GM12878 (cell line): ENCODE measurements around the gene SHB. TPM values are rescaled to one million over a fixed set of nuclear protein-coding genes. Genes with fewer than 3 reads are reported as not detected.

Experiments used
- ATAC-seq: fragments of 200-7000 bp; cut with Tn5 transposase; 3 replicates; pipeline ENCODE4 v1.9.1; 2020; ENCODE audit warnings: mild to moderate bottlenecking, moderate library complexity
- BruUV-seq: library from RNA; stranded (reverse); fragments of 400-500 nt; replicated peaks from 2 replicates; lab custom pipeline; 2021; lab: Mats Ljungman, UMichigan
- CTCF ChIA-PET: fragments of 300-600 bp; sonication (Branson Sonifier 250); formaldehyde crosslinking; extraction: SDS; loops from one replicate; lab custom pipeline; 2021; ENCODE audit warnings: inconsistent platforms; lab: Yijun Ruan, JAX
- POLR2A ChIA-PET: fragments of 350-600 bp; formaldehyde crosslinking; extraction: SDS; loops from one replicate; lab custom pipeline; 2021; ENCODE audit warnings: inconsistent platforms; lab: Charles Lee
- RAD21 ChIA-PET: fragments of 300-600 bp; sonication (Branson Sonifier 250); formaldehyde crosslinking; loops from one replicate; lab custom pipeline; 2023; ENCODE audit warnings: antibody characterized with exemption; ENCODE audit not compliant: unreplicated experiment; lab: Charles Lee
- SMC1A ChIA-PET: fragments of 300-600 bp; sonication (Branson Sonifier 250); formaldehyde crosslinking; loops from one replicate; lab custom pipeline; 2023; ENCODE audit not compliant: unreplicated experiment, uncharacterized antibody; lab: Charles Lee
- DNase-seq: peaks from one replicate; pipeline ENCODE4 v3.0.0-alpha.2; 2011; ENCODE audit warnings: low read depth, low spot score
- FAIRE-seq: peaks from 3 replicates; lab custom pipeline; 2011; peaks lifted over from hg19 to GRCh38; lab: Jason Lieb, UNC
- H2AFZ ChIP-seq: 2 replicates; pipeline ENCODE4 v1.6.0; 2011; ENCODE audit warnings: low read depth, low read length, control low read depth; ENCODE audit not compliant: control insufficient read depth
- H3K27ac ChIP-seq: 2 replicates; pipeline ENCODE4 v1.5.1; 2011; ENCODE audit warnings: control low read depth; ENCODE audit not compliant: control insufficient read depth, insufficient read depth
- H3K27me3 ChIP-seq, 2 experiments: replicated peaks in 1 of 2; 2 replicates each; pipeline versions ENCODE4 v1.6.0 to v1.6.1; 2011; ENCODE audit warnings: low read length in 1 of 2; ENCODE audit not compliant: control insufficient read depth in 2 of 2, insufficient read depth in 2 of 2
- H3K36me3 ChIP-seq, 2 experiments: 2 replicates each; pipeline ENCODE4 v1.5.1; 2011; ENCODE audit warnings: low read length in 1 of 2; ENCODE audit not compliant: control insufficient read depth in 2 of 2, insufficient read depth in 2 of 2
- H3K4me1 ChIP-seq: 2 replicates; pipeline ENCODE4 v1.6.1; 2011; ENCODE audit warnings: mild to moderate bottlenecking, low read length, moderate library complexity, mixed read lengths; ENCODE audit not compliant: control insufficient read depth, insufficient read depth
- H3K4me2 ChIP-seq: 2 replicates; pipeline ENCODE4 v1.6.0; 2011; ENCODE audit warnings: control low read depth; ENCODE audit not compliant: control insufficient read depth, insufficient read depth
- H3K4me3 ChIP-seq: fragments of 200-600 bp; sonication (generic); 2 replicates; pipeline ENCODE4 v1.5.1; 2016
- H3K79me2 ChIP-seq: 2 replicates; pipeline ENCODE4 v1.6.0; 2011; ENCODE audit warnings: low read length; ENCODE audit not compliant: control insufficient read depth, insufficient read depth
- H3K9ac ChIP-seq: 2 replicates; pipeline ENCODE4 v1.8.0; 2011; ENCODE audit warnings: low read length, control low read depth, mixed read lengths; ENCODE audit not compliant: control insufficient read depth, insufficient read depth
- H3K9me3 ChIP-seq: replicated peaks from 3 replicates; pipeline ENCODE4 v1.5.1; 2011; ENCODE audit warnings: mild to moderate bottlenecking, low read length; ENCODE audit not compliant: control insufficient read depth, insufficient read depth
- H4K20me1 ChIP-seq: 2 replicates; pipeline ENCODE4 v1.6.0; 2011; ENCODE audit not compliant: control insufficient read depth, insufficient read depth
- ATF7 ChIP-seq: fragments of 450-650 bp; IDR thresholded peaks from 2 replicates; pipeline ENCODE4 v1.6.1; 2016; ENCODE audit warnings: low read depth, mild to moderate bottlenecking
- BHLHE40 ChIP-seq, 2 experiments: fragments of 450-650 bp in 1 of 2; IDR thresholded peaks; 2 replicates each; pipeline ENCODE4 v1.6.1; 2011 to 2017; ENCODE audit warnings: low read depth in 2 of 2, borderline replicate concordance in 1 of 2, improper control_type of control experiment in 1 of 2, low read length in 1 of 2, mild to moderate bottlenecking in 1 of 2
- DPF2 ChIP-seq: fragments of 450-650 bp; IDR thresholded peaks from 2 replicates; pipeline ENCODE4 v1.6.1; 2017; ENCODE audit warnings: mild to moderate bottlenecking
- EZH2 ChIP-seq: IDR thresholded peaks from 2 replicates; pipeline ENCODE4 v1.6.1; 2012; ENCODE audit warnings: low read depth, mild to moderate bottlenecking, control low read depth, inconsistent platforms, low read length, borderline replicate concordance; ENCODE audit not compliant: control insufficient read depth
- HCFC1 ChIP-seq: fragments of 150-350 bp; IDR thresholded peaks from 2 replicates; pipeline ENCODE4 v1.6.1; 2014; ENCODE audit warnings: low read length
- HDAC6 ChIP-seq: fragments of 200-600 bp; sonication (generic); IDR thresholded peaks from one replicate; pipeline ENCODE4 v1.8.0; 2017; ENCODE audit warnings: antibody characterized with exemption; ENCODE audit not compliant: unreplicated experiment
- MEF2A ChIP-seq: IDR thresholded peaks from 2 replicates; pipeline ENCODE4 v1.6.1; 2011; ENCODE audit warnings: low read depth, mild to moderate bottlenecking, low read length, moderate library complexity; ENCODE audit not compliant: insufficient read depth
- NFXL1 ChIP-seq: fragments of 450-650 bp; IDR thresholded peaks from 2 replicates; pipeline ENCODE4 v1.6.1; 2017; ENCODE audit warnings: antibody characterized with exemption, mild to moderate bottlenecking, borderline replicate concordance
- SRF ChIP-seq, 2 experiments: IDR thresholded peaks; 2 replicates each; pipeline ENCODE4 v1.6.1; 2011; ENCODE audit warnings: low read depth in 2 of 2, low read length in 2 of 2, mild to moderate bottlenecking in 1 of 2, moderate library complexity in 1 of 2
- STAT3 ChIP-seq: IDR thresholded peaks from 2 replicates; pipeline ENCODE4 v1.6.1; 2011; ENCODE audit warnings: low read depth, low read length, improper control_type of control experiment
- TCF3 ChIP-seq: IDR thresholded peaks from 2 replicates; pipeline ENCODE4 v1.6.1; 2012; ENCODE audit warnings: low read depth, mild to moderate bottlenecking, low read length, borderline replicate concordance; ENCODE audit not compliant: insufficient read depth
- ZNF24 ChIP-seq: fragments of 450-650 bp; IDR thresholded peaks from 2 replicates; pipeline ENCODE4 v1.6.1; 2017; ENCODE audit warnings: antibody characterized with exemption, mild to moderate bottlenecking
- ZNF687 ChIP-seq: fragments of 450-650 bp; IDR thresholded peaks from 2 replicates; pipeline ENCODE4 v1.6.1; 2017; ENCODE audit warnings: mild to moderate bottlenecking, moderate library complexity
- WGBS: methylation state at CpG from one replicate; pipeline ENCODE4 v1.1.6; 2016; ENCODE audit warnings: low lambda C conversion rate; ENCODE audit not compliant: insufficient replicate concordance, insufficient coverage; ENCODE audit errors: missing lambda C conversion rate; 5-methylcytosine and 5-hydroxymethylcytosine counted together
- in situ Hi-C: fragments of 300-500 bp; cut with MboI; formaldehyde crosslinking; loops from 9 replicates; pipeline ENCODE4 v1.14.3; 2018; ENCODE audit warnings: mixed read lengths
- intact Hi-C: fragments of 100-400 bp; cut with micrococcal nuclease; formaldehyde crosslinking; loops from one replicate; pipeline ENCODE4 v1.14.2; 2022; ENCODE audit not compliant: unreplicated experiment
- polyA plus RNA-seq, 11 experiments: library from polyadenylated mRNA; depleted of rRNA in 4 of 11; unstranded in 6 of 11; stranded (reverse) in 5 of 11; fragments of >200 nt; fragmentation: Nextera tagmentation in 4 of 11; fragmentation: Illumina TruSeq in 1 of 11; extraction: Ambion mirVana in 4 of 11; extraction: Trizol in 1 of 11; gene quantifications; 1 replicate in 1 of 11; 2 replicates in 10 of 11; pipeline versions ENCODE4 v1.2.1 to v1.2.3, GENCODE V29; 2011 to 2016; ENCODE audit warnings: inconsistent platforms in 2 of 11, missing spikeins in 2 of 11, low read depth in 1 of 11
- total RNA-seq, 4 experiments: library from RNA; depleted of rRNA in 3 of 4; stranded (reverse); fragments of >200 nt in 3 of 4; fragmentation: Illumina TruSeq in 1 of 4; extraction: Trizol in 1 of 4; gene quantifications; 2 replicates each; pipeline versions ENCODE4 v1.2.1 to v1.2.3, GENCODE V29; 2013 to 2021
- TF ChIP-seq, protein P1 (sequence below): IDR thresholded peaks from 2 replicates; pipeline ENCODE4 v1.6.1; 2012; ENCODE audit warnings: low read depth, low read length, improper control_type of control experiment
- TF ChIP-seq, protein P2 (sequence below): fragments of 450-650 bp; formaldehyde crosslinking; IDR thresholded peaks from 2 replicates; pipeline ENCODE4 v1.4.0; 2020; ENCODE audit warnings: mild to moderate bottlenecking, moderate library complexity

Gene SHB
- total and polyA plus RNA-seq, 10 of the 15 experiments (the other 5 are each of a cell fraction or from before 2014, with no cell fraction given), result 0.29 to 6.2 (median 1.3) TPM

DNA sequence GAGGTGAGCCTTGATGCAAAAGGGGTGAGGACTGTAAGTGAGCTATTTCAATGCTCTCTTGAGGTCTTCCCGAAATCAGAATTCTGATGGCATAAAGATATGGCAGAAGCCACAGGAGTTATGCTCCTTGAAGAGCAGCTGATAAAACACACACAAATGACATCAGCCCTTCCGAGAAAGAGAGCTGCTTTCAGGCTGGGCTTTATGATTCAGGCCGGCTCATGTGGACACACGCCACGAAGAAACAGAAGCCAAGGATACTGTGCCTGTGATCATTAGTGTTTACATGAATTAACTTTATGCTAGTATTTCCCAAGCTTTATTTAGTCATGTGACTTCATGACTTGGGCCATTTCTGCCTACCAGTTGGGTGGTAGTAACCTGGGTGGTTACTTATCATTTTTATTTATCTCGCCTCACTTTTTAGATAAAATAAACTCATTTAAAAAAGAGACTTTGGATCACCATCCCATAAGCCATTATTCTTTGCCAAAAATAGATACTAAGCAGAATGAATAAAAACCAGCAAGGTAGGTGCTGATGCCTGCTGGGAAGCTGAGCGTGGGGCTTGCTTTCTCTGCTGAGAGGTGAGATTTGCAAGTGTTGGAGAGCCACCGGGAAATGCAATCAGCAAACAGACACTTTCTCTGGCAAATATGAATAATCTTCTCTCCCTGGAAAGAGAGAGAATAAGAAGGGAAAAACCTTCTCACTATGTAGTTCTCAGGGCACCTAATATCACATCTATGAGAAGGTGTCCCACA, 92.1 kb downstream of the SHB start:
- Histone ChIP-seq H3K9ac (no peak overlapping the region), H3K4me1 (no peaks in the 10 kb centered on the region), H3K4me2 (no peak overlapping the region), H3K36me3 (no peaks in the 10 kb centered on the region), H3K79me2 (no peaks in the 10 kb centered on the region), H2AFZ (no peak overlapping the region), H3K4me3 (no peak overlapping the region), H3K27me3 (no peaks in the 10 kb centered on the region), H4K20me1 (no peaks in the 10 kb centered on the region), H3K27ac (no peak overlapping the region), H3K9me3 (no peaks in the 10 kb centered on the region)
- ChIA-PET POLR2A (no interaction called here), SMC1A (interaction anchor here (0.6 to 2.7 kb wide), 5 partner anchors 10 to 57 kb away, joined by 3 to 9 read pairs (median 3); no protein-coding TSS in a partner anchor), CTCF (no interaction called here), RAD21 (no interaction called here)
- 67% methylated on average over 8 of the region's 8 CpGs for WGBS
- ATAC-seq (no peak), FAIRE-seq (no peak), DNase-seq (no peak)
- intact Hi-C loops (no loop called here), in situ Hi-C loops (loop anchor here (25.0 kb wide), 1 partner anchor 1040 kb away; no protein-coding TSS in a partner anchor)
- no TSS peak for BruUV-seq
- TF ChIP-seq NFXL1, result no peak
- TF ChIP-seq TCF3, result no peak
- no peak for TF ChIP-seq SRF (IDR thresholded peaks at IDR 0.05; ENCODE audit: low read depth in 2 of 2, low read length in 2 of 2)
- TF ChIP-seq BHLHE40 (IDR thresholded peaks at IDR 0.05; ENCODE audit: borderline replicate concordance in 1 of 2, low read depth in 2 of 2, low read length in 1 of 2), result no peak
- TF ChIP-seq HCFC1, result no peak
- TF ChIP-seq, protein P1, sequence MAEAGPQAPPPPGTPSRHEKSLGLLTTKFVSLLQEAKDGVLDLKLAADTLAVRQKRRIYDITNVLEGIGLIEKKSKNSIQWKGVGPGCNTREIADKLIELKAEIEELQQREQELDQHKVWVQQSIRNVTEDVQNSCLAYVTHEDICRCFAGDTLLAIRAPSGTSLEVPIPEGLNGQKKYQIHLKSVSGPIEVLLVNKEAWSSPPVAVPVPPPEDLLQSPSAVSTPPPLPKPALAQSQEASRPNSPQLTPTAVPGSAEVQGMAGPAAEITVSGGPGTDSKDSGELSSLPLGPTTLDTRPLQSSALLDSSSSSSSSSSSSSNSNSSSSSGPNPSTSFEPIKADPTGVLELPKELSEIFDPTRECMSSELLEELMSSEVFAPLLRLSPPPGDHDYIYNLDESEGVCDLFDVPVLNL, result no peak
- TF ChIP-seq ATF7, result no peak
- TF ChIP-seq, protein P2, sequence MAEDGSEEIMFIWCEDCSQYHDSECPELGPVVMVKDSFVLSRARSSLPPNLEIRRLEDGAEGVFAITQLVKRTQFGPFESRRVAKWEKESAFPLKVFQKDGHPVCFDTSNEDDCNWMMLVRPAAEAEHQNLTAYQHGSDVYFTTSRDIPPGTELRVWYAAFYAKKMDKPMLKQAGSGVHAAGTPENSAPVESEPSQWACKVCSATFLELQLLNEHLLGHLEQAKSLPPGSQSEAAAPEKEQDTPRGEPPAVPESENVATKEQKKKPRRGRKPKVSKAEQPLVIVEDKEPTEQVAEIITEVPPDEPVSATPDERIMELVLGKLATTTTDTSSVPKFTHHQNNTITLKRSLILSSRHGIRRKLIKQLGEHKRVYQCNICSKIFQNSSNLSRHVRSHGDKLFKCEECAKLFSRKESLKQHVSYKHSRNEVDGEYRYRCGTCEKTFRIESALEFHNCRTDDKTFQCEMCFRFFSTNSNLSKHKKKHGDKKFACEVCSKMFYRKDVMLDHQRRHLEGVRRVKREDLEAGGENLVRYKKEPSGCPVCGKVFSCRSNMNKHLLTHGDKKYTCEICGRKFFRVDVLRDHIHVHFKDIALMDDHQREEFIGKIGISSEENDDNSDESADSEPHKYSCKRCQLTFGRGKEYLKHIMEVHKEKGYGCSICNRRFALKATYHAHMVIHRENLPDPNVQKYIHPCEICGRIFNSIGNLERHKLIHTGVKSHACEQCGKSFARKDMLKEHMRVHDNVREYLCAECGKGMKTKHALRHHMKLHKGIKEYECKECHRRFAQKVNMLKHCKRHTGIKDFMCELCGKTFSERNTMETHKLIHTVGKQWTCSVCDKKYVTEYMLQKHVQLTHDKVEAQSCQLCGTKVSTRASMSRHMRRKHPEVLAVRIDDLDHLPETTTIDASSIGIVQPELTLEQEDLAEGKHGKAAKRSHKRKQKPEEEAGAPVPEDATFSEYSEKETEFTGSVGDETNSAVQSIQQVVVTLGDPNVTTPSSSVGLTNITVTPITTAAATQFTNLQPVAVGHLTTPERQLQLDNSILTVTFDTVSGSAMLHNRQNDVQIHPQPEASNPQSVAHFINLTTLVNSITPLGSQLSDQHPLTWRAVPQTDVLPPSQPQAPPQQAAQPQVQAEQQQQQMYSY (CRISPR knock-in tag), result no peak
- no peak for TF ChIP-seq ZNF24
- no peak for TF ChIP-seq ZNF687
- no peak for TF ChIP-seq STAT3
- TF ChIP-seq MEF2A, result no peak
- TF ChIP-seq HDAC6, result no peak
- TF ChIP-seq EZH2, result no peak
- no peak for TF ChIP-seq DPF2
